ENCODE results near the gene ARHGEF2. TPM values are rescaled to one million over a fixed set of nuclear protein-coding genes. Genes with fewer than 3 reads are reported as not detected.
A peak's percentile ranks its signal among the peaks of the same experiment; 100 is the strongest.

ARHGEF2 gene
- total and polyA plus RNA-seq, 2 of the 13 experiments (the other 11 are each of a cell fraction or from before 2014, with no cell fraction given), result 16.1 to 32.1 TPM

GRCh38 chr1:155977690-155978324 is 540 bp downstream of the ARHGEF2 start (continued):
- TF ChIP-seq, protein P1, sequence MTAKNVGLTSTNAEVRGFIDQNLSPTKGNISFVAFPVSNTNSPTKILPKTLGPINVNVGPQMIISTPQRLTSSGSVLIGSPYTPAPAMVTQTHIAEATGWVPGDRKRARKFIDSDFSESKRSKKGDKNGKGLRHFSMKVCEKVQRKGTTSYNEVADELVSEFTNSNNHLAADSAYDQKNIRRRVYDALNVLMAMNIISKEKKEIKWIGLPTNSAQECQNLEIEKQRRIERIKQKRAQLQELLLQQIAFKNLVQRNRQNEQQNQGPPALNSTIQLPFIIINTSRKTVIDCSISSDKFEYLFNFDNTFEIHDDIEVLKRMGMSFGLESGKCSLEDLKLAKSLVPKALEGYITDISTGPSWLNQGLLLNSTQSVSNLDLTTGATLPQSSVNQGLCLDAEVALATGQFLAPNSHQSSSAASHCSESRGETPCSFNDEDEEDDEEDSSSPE (CRISPR knock-in tag; IDR thresholded peaks at IDR 0.05), result no peak; the same call in 1 of the 2 replicates
- TF ChIP-seq, protein P2, sequence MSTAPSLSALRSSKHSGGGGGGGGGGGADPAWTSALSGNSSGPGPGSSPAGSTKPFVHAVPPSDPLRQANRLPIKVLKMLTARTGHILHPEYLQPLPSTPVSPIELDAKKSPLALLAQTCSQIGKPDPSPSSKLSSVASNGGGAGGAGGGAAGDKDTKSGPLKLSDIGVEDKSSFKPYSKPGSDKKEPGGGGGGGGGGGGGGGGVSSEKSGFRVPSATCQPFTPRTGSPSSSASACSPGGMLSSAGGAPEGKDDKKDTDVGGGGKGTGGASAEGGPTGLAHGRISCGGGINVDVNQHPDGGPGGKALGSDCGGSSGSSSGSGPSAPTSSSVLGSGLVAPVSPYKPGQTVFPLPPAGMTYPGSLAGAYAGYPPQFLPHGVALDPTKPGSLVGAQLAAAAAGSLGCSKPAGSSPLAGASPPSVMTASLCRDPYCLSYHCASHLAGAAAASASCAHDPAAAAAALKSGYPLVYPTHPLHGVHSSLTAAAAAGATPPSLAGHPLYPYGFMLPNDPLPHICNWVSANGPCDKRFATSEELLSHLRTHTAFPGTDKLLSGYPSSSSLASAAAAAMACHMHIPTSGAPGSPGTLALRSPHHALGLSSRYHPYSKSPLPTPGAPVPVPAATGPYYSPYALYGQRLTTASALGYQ (CRISPR knock-in tag; IDR thresholded peaks at IDR 0.05), result no peak
- no peak for TF ChIP-seq NCOA1 (CRISPR knock-in tag; IDR thresholded peaks at IDR 0.05)
- TF ChIP-seq, protein P3, sequence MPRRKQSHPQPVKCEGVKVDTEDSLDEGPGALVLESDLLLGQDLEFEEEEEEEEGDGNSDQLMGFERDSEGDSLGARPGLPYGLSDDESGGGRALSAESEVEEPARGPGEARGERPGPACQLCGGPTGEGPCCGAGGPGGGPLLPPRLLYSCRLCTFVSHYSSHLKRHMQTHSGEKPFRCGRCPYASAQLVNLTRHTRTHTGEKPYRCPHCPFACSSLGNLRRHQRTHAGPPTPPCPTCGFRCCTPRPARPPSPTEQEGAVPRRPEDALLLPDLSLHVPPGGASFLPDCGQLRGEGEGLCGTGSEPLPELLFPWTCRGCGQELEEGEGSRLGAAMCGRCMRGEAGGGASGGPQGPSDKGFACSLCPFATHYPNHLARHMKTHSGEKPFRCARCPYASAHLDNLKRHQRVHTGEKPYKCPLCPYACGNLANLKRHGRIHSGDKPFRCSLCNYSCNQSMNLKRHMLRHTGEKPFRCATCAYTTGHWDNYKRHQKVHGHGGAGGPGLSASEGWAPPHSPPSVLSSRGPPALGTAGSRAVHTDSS (CRISPR knock-in tag; conservative IDR thresholded peaks at IDR 0.05), result no peak
- TF ChIP-seq CBFB (CRISPR knock-in tag; IDR thresholded peaks at IDR 0.05), result no peak
- TF ChIP-seq ZGPAT (CRISPR knock-in tag; IDR thresholded peaks at IDR 0.05), result no peak
- no peak for TF ChIP-seq SSRP1 (CRISPR knock-in tag; IDR thresholded peaks at IDR 0.05)
- TF ChIP-seq ZNF414 (CRISPR knock-in tag; IDR thresholded peaks at IDR 0.05), result no peak
- TF ChIP-seq SAFB2 (CRISPR knock-in tag; IDR thresholded peaks at IDR 0.05; ENCODE audit: borderline replicate concordance, low read depth), result 0 out of 2 replicates have a peak, but pooled peaks have one; percentile 24
- no peak for TF ChIP-seq ATM (IDR thresholded peaks at IDR 0.05; ENCODE audit: borderline replicate concordance)
- TF ChIP-seq HDAC1 (CRISPR knock-in tag; IDR thresholded peaks at IDR 0.05), result no peak; the same call in 1 of the 2 replicates
- TF ChIP-seq ATF7 (IDR thresholded peaks at IDR 0.05), result no peak
- TF ChIP-seq ATF7 (CRISPR knock-in tag; IDR thresholded peaks at IDR 0.05), result no peak
- TF ChIP-seq ZFP37 (CRISPR knock-in tag; IDR thresholded peaks at IDR 0.05; ENCODE audit: borderline replicate concordance), result no peak
- TF ChIP-seq, protein P4, sequence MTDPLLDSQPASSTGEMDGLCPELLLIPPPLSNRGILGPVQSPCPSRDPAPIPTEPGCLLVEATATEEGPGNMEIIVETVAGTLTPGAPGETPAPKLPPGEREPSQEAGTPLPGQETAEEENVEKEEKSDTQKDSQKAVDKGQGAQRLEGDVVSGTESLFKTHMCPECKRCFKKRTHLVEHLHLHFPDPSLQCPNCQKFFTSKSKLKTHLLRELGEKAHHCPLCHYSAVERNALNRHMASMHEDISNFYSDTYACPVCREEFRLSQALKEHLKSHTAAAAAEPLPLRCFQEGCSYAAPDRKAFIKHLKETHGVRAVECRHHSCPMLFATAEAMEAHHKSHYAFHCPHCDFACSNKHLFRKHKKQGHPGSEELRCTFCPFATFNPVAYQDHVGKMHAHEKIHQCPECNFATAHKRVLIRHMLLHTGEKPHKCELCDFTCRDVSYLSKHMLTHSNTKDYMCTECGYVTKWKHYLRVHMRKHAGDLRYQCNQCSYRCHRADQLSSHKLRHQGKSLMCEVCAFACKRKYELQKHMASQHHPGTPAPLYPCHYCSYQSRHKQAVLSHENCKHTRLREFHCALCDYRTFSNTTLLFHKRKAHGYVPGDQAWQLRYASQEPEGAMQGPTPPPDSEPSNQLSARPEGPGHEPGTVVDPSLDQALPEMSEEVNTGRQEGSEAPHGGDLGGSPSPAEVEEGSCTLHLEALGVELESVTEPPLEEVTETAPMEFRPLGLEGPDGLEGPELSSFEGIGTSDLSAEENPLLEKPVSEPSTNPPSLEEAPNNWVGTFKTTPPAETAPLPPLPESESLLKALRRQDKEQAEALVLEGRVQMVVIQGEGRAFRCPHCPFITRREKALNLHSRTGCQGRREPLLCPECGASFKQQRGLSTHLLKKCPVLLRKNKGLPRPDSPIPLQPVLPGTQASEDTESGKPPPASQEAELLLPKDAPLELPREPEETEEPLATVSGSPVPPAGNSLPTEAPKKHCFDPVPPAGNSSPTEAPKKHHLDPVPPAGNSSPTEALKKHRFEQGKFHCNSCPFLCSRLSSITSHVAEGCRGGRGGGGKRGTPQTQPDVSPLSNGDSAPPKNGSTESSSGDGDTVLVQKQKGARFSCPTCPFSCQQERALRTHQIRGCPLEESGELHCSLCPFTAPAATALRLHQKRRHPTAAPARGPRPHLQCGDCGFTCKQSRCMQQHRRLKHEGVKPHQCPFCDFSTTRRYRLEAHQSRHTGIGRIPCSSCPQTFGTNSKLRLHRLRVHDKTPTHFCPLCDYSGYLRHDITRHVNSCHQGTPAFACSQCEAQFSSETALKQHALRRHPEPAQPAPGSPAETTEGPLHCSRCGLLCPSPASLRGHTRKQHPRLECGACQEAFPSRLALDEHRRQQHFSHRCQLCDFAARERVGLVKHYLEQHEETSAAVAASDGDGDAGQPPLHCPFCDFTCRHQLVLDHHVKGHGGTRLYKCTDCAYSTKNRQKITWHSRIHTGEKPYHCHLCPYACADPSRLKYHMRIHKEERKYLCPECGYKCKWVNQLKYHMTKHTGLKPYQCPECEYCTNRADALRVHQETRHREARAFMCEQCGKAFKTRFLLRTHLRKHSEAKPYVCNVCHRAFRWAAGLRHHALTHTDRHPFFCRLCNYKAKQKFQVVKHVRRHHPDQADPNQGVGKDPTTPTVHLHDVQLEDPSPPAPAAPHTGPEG (CRISPR knock-in tag; IDR thresholded peaks at IDR 0.05), result 0 out of 2 replicates have a peak, but pooled peaks have one; percentile 4

Data from HepG2 (cell line).